Progenitor cell of endocrine pancreas (in vitro differentiated cells): ENCODE measurements around the gene DCTN3. TPM values are rescaled to one million over a fixed set of nuclear protein-coding genes. Genes with fewer than 3 reads are reported as not detected.

Experiments
- DNase-seq: peaks from one replicate; pipeline ENCODE4 v3.0.0; 2021; ENCODE audit warnings: low spot score; ENCODE audit not compliant: unreplicated experiment
- H3K27ac Mint-ChIP-seq: 2 replicates; pipeline ENCODE4 v1.8.0; 2021; ENCODE audit warnings: mild to moderate bottlenecking, moderate library complexity, mixed read lengths
- H3K27me3 Mint-ChIP-seq: 2 replicates; pipeline ENCODE4 v1.8.0; 2021; ENCODE audit warnings: mixed read lengths
- H3K36me3 Mint-ChIP-seq: 2 replicates; pipeline ENCODE4 v1.8.0; 2022; ENCODE audit warnings: mixed read lengths; ENCODE audit not compliant: insufficient read depth
- H3K4me1 Mint-ChIP-seq: 2 replicates; pipeline ENCODE4 v1.8.0; 2021; ENCODE audit warnings: low read depth, mixed read lengths
- H3K4me3 Mint-ChIP-seq: 2 replicates; pipeline ENCODE4 v1.8.0; 2021; ENCODE audit warnings: low read depth, mild to moderate bottlenecking, moderate library complexity, mixed read lengths
- H3K9me3 Mint-ChIP-seq: 2 replicates; pipeline ENCODE4 v1.8.0; 2021; ENCODE audit warnings: low read depth, mixed read lengths
- total RNA-seq: library from RNA; stranded (reverse); gene quantifications from 2 replicates; pipeline ENCODE4 v1.2.1, GENCODE V29; 2021
- TF ChIP-seq, protein P1 (sequence below): fragments of 200-600 bp; sonication (generic); IDR thresholded peaks from one replicate; pipeline ENCODE4 v1.5.0; 2021; ENCODE audit warnings: antibody characterized with exemption, mild to moderate bottlenecking; ENCODE audit not compliant: unreplicated experiment

DCTN3 gene
- total RNA-seq, 1 donor from 2014 or later = 101 TPM

DNA sequence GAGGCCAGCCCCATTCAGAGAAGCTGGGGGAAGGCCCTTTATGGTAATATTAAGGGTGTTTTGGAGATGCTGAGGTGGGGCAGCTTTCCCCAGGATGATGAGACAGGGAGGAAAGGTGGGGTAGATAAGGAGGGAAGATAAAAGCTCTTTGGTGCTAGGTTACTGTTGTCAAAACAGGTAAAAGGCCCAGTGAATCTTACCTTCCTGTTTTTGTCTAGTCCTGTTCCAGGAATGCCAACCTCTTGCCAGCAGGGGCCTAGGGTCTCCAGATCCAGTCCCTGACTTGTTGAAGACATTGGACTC lies 43.0 kb upstream of the DCTN3 start:
- no peak overlapping the region for H3K27ac Mint-ChIP-seq
- no peaks in the 10 kb centered on the region for H3K9me3 Mint-ChIP-seq
- no peaks in the 10 kb centered on the region for H3K36me3 Mint-ChIP-seq
- TF ChIP-seq, protein P1, sequence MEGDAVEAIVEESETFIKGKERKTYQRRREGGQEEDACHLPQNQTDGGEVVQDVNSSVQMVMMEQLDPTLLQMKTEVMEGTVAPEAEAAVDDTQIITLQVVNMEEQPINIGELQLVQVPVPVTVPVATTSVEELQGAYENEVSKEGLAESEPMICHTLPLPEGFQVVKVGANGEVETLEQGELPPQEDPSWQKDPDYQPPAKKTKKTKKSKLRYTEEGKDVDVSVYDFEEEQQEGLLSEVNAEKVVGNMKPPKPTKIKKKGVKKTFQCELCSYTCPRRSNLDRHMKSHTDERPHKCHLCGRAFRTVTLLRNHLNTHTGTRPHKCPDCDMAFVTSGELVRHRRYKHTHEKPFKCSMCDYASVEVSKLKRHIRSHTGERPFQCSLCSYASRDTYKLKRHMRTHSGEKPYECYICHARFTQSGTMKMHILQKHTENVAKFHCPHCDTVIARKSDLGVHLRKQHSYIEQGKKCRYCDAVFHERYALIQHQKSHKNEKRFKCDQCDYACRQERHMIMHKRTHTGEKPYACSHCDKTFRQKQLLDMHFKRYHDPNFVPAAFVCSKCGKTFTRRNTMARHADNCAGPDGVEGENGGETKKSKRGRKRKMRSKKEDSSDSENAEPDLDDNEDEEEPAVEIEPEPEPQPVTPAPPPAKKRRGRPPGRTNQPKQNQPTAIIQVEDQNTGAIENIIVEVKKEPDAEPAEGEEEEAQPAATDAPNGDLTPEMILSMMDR = no peak
- peaks cover 4% of the 10 kb centered on the region for H3K4me1 Mint-ChIP-seq
- no peak overlapping the region for H3K4me3 Mint-ChIP-seq
- H3K27me3 Mint-ChIP-seq = no peaks in the 10 kb centered on the region
- DNase-seq = no peak

DNA sequence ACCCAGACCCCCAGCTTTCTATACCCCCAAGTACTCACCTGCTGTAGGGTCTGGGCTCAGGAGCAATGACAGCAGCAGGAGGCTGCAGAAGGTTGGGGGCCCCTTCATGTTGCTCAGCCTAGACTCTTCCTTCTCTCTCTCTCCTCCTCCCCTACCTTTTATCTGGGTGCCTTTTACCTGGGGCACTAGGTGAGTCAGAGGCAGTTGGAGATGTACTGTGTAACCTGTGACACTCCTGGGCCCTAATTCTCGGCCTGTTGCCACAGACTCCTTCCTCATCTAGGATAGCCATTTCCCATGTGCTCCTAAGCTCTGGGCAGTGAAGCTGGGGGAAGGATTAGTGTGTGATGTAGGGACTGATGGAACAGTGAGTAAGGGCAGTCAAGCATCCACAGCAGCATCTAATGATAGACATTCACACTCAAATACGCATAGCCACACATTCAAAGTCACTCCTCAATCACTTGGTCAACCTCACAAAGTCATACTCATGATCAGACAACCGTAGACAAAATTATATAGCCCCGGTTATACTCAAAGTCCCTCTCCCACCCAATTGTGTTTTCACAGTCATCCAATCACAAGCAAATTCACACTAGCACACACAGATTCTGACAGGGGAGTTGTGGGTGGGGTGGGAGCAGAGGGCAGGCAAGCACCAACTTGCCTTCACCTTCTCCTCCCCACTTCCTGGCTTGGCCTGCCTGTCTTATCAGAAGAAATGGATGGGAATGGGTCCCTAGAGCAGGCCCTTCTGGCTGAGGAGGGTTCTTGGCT lies 42.4 kb upstream of the DCTN3 start, which contains the start of gene CCL27:
Gene CCL27 (minus strand): TSS at position 132 of the 777 bp plus-strand sequence. CDS start 24 bp downstream, at position 108.
- H3K9me3 Mint-ChIP-seq = no peaks in the 10 kb centered on the region
- TF ChIP-seq, protein P1 = no peak
- H3K4me1 Mint-ChIP-seq = peaks cover 4% of the 10 kb centered on the region
- H3K36me3 Mint-ChIP-seq = no peaks in the 10 kb centered on the region
- H3K4me3 Mint-ChIP-seq = no peak within 1 kb of the TSS
- no peaks in the 10 kb centered on the region for H3K27me3 Mint-ChIP-seq
- no peak within 1 kb of the TSS for H3K27ac Mint-ChIP-seq
- DNase-seq = no peak

DNA sequence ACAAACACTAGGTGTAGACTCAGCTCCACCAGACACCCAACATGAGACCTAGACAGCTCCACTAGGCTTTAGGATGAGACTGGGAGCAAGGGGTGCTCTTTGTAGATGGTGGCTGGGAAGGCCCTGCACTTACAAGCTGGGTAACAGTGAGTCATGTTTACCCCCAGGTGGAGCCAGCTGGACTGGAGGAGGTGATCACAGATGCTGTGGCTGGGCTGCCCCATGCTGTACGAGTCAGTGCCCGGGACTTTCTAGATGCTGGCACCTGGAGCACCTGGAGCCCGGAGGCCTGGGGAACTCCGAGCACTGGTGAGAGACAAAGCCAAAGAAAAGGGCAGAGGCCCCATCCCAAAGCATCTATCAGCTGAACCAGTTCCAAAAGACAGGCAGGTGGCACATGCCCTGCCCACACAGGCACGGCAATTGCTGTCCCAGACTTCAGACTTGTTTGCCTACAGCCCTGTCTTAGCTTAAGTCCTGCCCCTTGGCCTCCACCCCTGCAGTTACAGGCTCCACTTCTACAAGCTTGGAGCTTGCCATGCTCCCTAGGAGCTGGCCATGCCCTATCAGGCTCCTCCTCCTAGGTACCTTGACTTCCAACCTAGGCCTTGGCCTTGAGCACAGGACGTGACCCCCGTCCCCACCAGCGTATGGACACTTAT lies 39.4 kb upstream of the DCTN3 start:
- Mint-ChIP-seq H3K4me3 (no peak overlapping the region), H3K27me3 (no peaks in the 10 kb centered on the region), H3K36me3 (no peaks in the 10 kb centered on the region), H3K27ac (no peak overlapping the region), H3K4me1 (peaks cover 2% of the 10 kb centered on the region), H3K9me3 (no peaks in the 10 kb centered on the region)
- TF ChIP-seq, protein P1 = no peak
- DNase-seq = no peak

DNA sequence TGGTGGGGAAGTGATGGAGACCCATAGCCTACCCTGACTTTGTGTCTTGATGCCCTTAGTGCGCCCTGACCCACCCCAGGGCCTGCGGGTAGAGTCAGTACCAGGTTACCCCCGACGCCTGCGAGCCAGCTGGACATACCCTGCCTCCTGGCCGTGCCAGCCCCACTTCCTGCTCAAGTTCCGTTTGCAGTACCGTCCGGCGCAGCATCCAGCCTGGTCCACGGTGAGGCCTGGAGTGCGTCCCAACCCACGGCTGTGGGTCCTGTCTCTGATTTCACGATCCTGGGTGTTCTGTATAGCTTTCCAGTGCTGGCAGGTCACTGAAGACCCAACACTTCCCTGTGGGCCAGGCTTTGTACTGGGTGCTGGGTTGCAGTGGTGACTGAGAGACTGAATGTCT lies 38.2 kb upstream of the DCTN3 start:
- no peak overlapping the region for H3K27ac Mint-ChIP-seq

DNA sequence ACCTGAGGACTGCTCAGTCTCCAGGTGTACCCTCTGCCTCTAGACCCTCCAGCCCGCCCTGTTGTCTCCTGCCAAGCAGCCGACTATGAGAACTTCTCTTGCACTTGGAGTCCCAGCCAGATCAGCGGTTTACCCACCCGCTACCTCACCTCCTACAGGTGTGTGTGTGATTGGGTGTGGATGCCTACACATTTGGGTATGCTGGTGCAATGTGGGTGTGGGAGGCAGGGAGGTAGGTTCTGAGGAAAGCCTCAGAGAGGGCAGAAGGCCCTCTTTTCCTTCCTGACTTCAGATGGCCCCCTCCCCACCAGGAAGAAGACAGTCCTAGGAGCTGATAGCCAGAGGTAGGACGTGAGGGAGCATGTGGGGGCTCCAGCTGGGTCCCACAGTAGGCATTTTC lies 36.7 kb upstream of the DCTN3 start:
- no peaks in the 10 kb centered on the region for H3K27me3 Mint-ChIP-seq
- TF ChIP-seq, protein P1 = no peak
- DNase-seq = no peak
- no peak overlapping the region for H3K4me3 Mint-ChIP-seq
- peaks cover 20% of the 10 kb centered on the region for H3K4me1 Mint-ChIP-seq
- H3K9me3 Mint-ChIP-seq = no peaks in the 10 kb centered on the region
- no peaks in the 10 kb centered on the region for H3K36me3 Mint-ChIP-seq
- no peak overlapping the region for H3K27ac Mint-ChIP-seq

More for the DNA sequence above, 38.2 kb upstream of the DCTN3 start:
- DNase-seq = no peak
- Mint-ChIP-seq H3K9me3 (no peaks in the 10 kb centered on the region), H3K4me1 (peaks cover 6% of the 10 kb centered on the region), H3K4me3 (no peak overlapping the region), H3K36me3 (no peaks in the 10 kb centered on the region), H3K27me3 (no peaks in the 10 kb centered on the region)
- TF ChIP-seq, protein P1 = no peak
